ENCODE data around the gene NTM.

NTM gene

DNA sequence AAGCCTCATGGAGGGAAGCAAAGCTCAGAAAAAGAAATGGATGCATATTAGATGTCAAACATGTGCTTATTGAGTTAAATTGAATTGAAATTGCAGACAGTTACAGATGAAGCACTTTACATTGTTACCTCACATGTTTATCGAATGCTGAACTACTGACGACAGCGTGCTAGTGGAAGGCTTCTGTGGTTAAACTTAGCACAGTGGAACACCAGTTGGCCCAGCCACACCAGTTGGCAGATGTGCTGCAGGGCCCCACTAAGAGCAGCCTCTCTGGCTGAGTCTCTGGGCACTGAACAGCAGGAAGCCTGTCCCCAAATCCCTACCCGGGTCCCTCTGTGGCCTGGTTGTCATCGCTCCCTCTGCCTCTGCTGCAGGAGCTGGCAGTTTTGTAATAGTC is 242.1 kb downstream of the NTM start:
- no peak overlapping the region for H3K27ac ChIP-seq (ENCODE audit: low read depth, low read length)
- no peaks in the 10 kb centered on the region for H3K79me1 ChIP-seq (ENCODE audit: low read length)
- H3K27me3 ChIP-seq (ENCODE audit: insufficient read depth, low read length, poor library complexity), result no peaks in the 10 kb centered on the region
- H3K4me3 ChIP-seq (ENCODE audit: low read length), result no peak overlapping the region
- no peak overlapping the region for H3K9ac ChIP-seq (ENCODE audit: low read length)
- H4K5ac ChIP-seq (ENCODE audit: low read length), result no peak overlapping the region
- no peak for DNase-seq
- WGBS (ENCODE audit: extremely low coverage, insufficient coverage, low lambda C conversion rate), result no CpG with 5 or more reads among the region's 5 CpGs
- H3K36me3 ChIP-seq (ENCODE audit: control insufficient read depth, insufficient read depth, low read length), result no peaks in the 10 kb centered on the region
- H3K4me1 ChIP-seq (ENCODE audit: control insufficient read depth, low read depth, low read length), result peaks cover 4% of the 10 kb centered on the region
- no peak overlapping the region for H3K56ac ChIP-seq (ENCODE audit: low read length)
- no peak overlapping the region for H2AK5ac ChIP-seq (ENCODE audit: low read length)
- no peak overlapping the region for H3K18ac ChIP-seq (ENCODE audit: low read length)
- no peak overlapping the region for H3K4me2 ChIP-seq (ENCODE audit: low read length)
- H3K79me2 ChIP-seq (ENCODE audit: control insufficient read depth, insufficient read depth, low read length), result no peaks in the 10 kb centered on the region
- no peak overlapping the region for H2BK15ac ChIP-seq (replicated peaks; ENCODE audit: low read depth)
- no peak overlapping the region for H2BK5ac ChIP-seq (ENCODE audit: low read length)
- no peak overlapping the region for H2BK120ac ChIP-seq (ENCODE audit: low read depth, low read length)
- no peak overlapping the region for H4K8ac ChIP-seq (ENCODE audit: low read depth, low read length)
- H3K4ac ChIP-seq (ENCODE audit: low read depth, low read length), result no peak overlapping the region
- no peak overlapping the region for H3K23ac ChIP-seq (ENCODE audit: low read length)

DNA sequence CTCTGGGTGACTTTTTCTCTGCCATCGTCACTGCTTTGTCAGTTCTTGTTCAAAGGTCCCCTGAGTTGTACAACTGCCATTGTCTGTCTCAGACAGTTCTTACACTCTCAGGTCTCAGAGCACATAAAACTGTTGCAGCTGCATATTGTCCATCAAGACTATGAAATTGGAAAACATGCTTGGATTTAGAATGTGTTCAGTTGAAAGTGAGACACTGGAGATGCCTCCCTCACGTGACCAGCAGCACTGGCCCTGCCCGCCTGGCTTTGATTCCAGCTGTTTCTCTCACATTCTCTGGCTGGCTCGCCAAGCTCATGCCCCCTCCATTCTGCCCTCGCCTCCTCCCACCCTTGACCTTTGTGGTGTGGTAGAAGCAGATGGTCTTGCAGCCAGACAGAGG is 244.2 kb downstream of the NTM start:
- no peak overlapping the region for H4K5ac ChIP-seq (ENCODE audit: low read length)
- H3K27ac ChIP-seq (ENCODE audit: low read depth, low read length), result no peak overlapping the region
- no peak overlapping the region for H3K56ac ChIP-seq (ENCODE audit: low read length)
- H3K36me3 ChIP-seq (ENCODE audit: control insufficient read depth, insufficient read depth, low read length), result no peaks in the 10 kb centered on the region
- H3K79me2 ChIP-seq (ENCODE audit: control insufficient read depth, insufficient read depth, low read length), result no peaks in the 10 kb centered on the region
- H3K23ac ChIP-seq (ENCODE audit: low read length), result no peak overlapping the region
- no CpG with 5 or more reads among the region's 5 CpGs for WGBS (ENCODE audit: extremely low coverage, insufficient coverage, low lambda C conversion rate)
- H2BK15ac ChIP-seq (replicated peaks; ENCODE audit: low read depth), result no peak overlapping the region
- no peaks in the 10 kb centered on the region for H3K79me1 ChIP-seq (ENCODE audit: low read length)
- no peak overlapping the region for H3K4me3 ChIP-seq (ENCODE audit: low read length)
- H2BK5ac ChIP-seq (ENCODE audit: low read length), result no peak overlapping the region
- peaks cover 4% of the 10 kb centered on the region for H3K4me1 ChIP-seq (ENCODE audit: control insufficient read depth, low read depth, low read length)
- no peak overlapping the region for H3K4me2 ChIP-seq (ENCODE audit: low read length)
- no peak overlapping the region for H3K9ac ChIP-seq (ENCODE audit: low read length)
- no peak for DNase-seq
- H3K18ac ChIP-seq (ENCODE audit: low read length), result no peak overlapping the region
- H3K4ac ChIP-seq (ENCODE audit: low read depth, low read length), result no peak overlapping the region
- H4K8ac ChIP-seq (ENCODE audit: low read depth, low read length), result no peak overlapping the region
- H2AK5ac ChIP-seq (ENCODE audit: low read length), result no peak overlapping the region
- no peak overlapping the region for H2BK120ac ChIP-seq (ENCODE audit: low read depth, low read length)
- H3K27me3 ChIP-seq (ENCODE audit: insufficient read depth, low read length, poor library complexity), result no peaks in the 10 kb centered on the region

DNA sequence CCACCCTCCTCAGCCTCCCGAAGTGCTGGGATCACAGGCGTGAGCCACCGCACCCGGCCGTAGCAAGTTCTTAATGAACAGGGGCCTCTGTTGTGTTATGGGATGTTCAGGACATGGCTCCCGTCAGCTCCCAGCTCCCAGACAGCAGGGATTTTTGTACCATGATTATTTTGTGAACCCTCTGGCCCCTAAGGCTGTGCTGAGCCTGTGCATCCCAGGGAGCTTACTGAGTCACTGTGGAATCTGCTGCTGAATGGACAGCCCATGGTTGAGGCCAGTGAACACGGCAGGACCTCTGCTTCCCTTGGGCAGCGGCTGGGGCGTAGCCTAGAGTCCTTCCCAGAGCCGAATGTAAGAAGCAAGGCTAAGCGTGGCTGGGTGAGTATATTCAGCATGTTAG is 245.2 kb downstream of the NTM start:
- Histone ChIP-seq H3K27ac (ENCODE audit: low read depth, low read length) (no peak overlapping the region), H3K4me1 (ENCODE audit: control insufficient read depth, low read depth, low read length) (peaks cover 4% of the 10 kb centered on the region), H3K56ac (ENCODE audit: low read length) (no peak overlapping the region), H3K36me3 (ENCODE audit: control insufficient read depth, insufficient read depth, low read length) (no peaks in the 10 kb centered on the region), H2BK5ac (ENCODE audit: low read length) (no peak overlapping the region), H3K18ac (ENCODE audit: low read length) (no peak overlapping the region), H3K4me3 (ENCODE audit: low read length) (no peak overlapping the region), H3K79me1 (ENCODE audit: low read length) (no peaks in the 10 kb centered on the region), H4K8ac (ENCODE audit: low read depth, low read length) (no peak overlapping the region), H4K5ac (ENCODE audit: low read length) (no peak overlapping the region), H3K4ac (ENCODE audit: low read depth, low read length) (no peak overlapping the region), H3K79me2 (ENCODE audit: control insufficient read depth, insufficient read depth, low read length) (no peaks in the 10 kb centered on the region), H2AK5ac (ENCODE audit: low read length) (no peak overlapping the region), H2BK15ac (replicated peaks; ENCODE audit: low read depth) (no peak overlapping the region), H3K9ac (ENCODE audit: low read length) (no peak overlapping the region), H3K4me2 (ENCODE audit: low read length) (no peak overlapping the region), H2BK120ac (ENCODE audit: low read depth, low read length) (no peak overlapping the region), H3K27me3 (ENCODE audit: insufficient read depth, low read length, poor library complexity) (no peaks in the 10 kb centered on the region), H3K23ac (ENCODE audit: low read length) (no peak overlapping the region)
- no CpG with 5 or more reads among the region's 11 CpGs for whole genome bisulfite sequencing (ENCODE audit: extremely low coverage, insufficient coverage, low lambda C conversion rate)
- DNase-seq, result no peak

DNA sequence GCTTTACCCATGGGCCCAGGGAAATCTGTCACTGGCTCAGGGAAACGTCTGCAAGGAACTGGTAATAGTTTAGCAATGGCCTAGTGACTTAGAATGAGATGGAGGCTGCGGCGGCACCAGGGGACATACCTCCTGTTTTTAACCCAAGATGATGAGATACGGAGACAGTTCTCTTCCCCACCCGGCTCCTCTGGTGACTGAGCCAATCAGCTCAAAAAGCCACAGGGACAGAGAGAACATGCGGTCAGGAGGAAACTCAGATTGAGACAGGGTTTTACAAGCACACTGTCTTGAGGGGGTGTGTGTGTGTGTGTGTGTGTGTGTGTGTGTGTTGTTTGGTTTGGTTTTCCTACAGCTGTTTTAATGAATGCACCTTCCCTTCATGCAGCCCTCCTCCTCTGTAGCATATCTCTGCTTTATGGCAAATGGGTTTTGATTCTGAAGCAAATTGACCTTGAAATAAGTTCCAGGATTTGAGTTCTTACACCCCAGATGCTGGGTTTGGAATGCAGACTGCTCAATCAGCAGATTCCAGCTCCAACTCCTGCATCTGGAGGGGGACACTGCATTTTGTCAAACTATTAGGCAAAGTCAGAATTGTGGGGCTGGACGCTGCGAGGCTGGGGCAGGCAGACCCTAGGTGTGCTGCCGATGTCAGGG is 246.2 kb downstream of the NTM start:
- H3K27ac ChIP-seq (ENCODE audit: low read depth, low read length), result no peak overlapping the region

DNA sequence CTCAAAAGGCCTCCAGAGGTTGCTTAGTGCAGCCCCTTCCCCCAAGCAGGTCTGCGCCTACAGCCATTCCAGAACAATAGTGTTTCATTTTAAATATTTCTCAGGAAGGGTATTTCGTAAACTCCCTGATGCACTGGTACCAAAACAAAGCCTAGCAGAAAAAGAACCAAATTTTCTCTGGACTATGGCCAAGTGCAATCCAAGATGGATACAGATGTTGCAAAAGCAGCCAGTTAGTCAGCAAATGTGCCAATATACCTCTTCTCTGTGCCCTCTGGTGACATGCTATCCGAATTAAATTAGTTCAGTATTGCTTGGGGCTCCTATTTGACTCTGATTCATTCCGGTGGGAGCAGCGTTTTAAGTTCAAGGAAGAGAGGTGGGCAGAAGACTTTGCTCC is 247.8 kb downstream of the NTM start:
- Histone ChIP-seq H3K36me3 (ENCODE audit: control insufficient read depth, insufficient read depth, low read length) (no peaks in the 10 kb centered on the region), H3K9ac (ENCODE audit: low read length) (no peak overlapping the region)

More for the DNA sequence above, 246.2 kb downstream of the NTM start:
- Histone ChIP-seq H2AK5ac (ENCODE audit: low read length) (no peak overlapping the region), H3K79me2 (ENCODE audit: control insufficient read depth, insufficient read depth, low read length) (no peaks in the 10 kb centered on the region), H3K4ac (ENCODE audit: low read depth, low read length) (no peak overlapping the region), H3K4me1 (ENCODE audit: control insufficient read depth, low read depth, low read length) (peaks cover 4% of the 10 kb centered on the region), H4K5ac (ENCODE audit: low read length) (no peak overlapping the region), H3K36me3 (ENCODE audit: control insufficient read depth, insufficient read depth, low read length) (no peaks in the 10 kb centered on the region), H2BK120ac (ENCODE audit: low read depth, low read length) (no peak overlapping the region), H3K4me2 (ENCODE audit: low read length) (no peak overlapping the region), H3K18ac (ENCODE audit: low read length) (no peak overlapping the region), H3K56ac (ENCODE audit: low read length) (no peak overlapping the region), H2BK5ac (ENCODE audit: low read length) (no peak overlapping the region), H3K4me3 (ENCODE audit: low read length) (no peak overlapping the region), H3K9ac (ENCODE audit: low read length) (no peak overlapping the region), H3K27me3 (ENCODE audit: insufficient read depth, low read length, poor library complexity) (no peaks in the 10 kb centered on the region), H4K8ac (ENCODE audit: low read depth, low read length) (no peak overlapping the region), H2BK15ac (replicated peaks; ENCODE audit: low read depth) (no peak overlapping the region), H3K23ac (ENCODE audit: low read length) (peak overlapping the region; percentile 53), H3K79me1 (ENCODE audit: low read length) (no peaks in the 10 kb centered on the region)
- WGBS (ENCODE audit: extremely low coverage, insufficient coverage, low lambda C conversion rate), result no CpG with 5 or more reads among the region's 9 CpGs
- peak; percentile 55 for DNase-seq

DNA sequence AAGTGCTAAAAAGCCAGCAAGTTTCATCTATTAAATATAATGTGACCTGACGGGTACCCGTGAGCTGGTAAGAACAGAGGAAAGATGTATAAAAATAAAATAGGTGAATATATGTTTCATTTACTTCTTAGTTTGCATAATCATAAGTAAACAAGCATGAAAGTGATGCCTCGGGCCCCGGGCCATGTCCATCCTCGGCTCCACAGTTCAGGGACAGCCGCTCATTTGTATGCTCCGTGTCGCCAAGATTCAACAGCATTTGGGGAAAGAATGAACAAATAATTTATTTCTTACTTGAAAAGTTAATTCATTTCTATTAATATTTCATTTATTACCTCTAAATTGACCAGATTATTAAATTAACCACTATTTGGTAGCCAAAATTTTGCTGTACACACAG is 251.8 kb downstream of the NTM start:
- Histone ChIP-seq H3K56ac (ENCODE audit: low read length) (no peak overlapping the region), H4K8ac (ENCODE audit: low read depth, low read length) (no peak overlapping the region), H3K4me1 (ENCODE audit: control insufficient read depth, low read depth, low read length) (no peaks in the 10 kb centered on the region), H2BK5ac (ENCODE audit: low read length) (no peak overlapping the region), H3K27ac (ENCODE audit: low read depth, low read length) (no peak overlapping the region), H3K18ac (ENCODE audit: low read length) (no peak overlapping the region), H3K36me3 (ENCODE audit: control insufficient read depth, insufficient read depth, low read length) (no peaks in the 10 kb centered on the region), H3K4ac (ENCODE audit: low read depth, low read length) (no peak overlapping the region), H2BK15ac (replicated peaks; ENCODE audit: low read depth) (no peak overlapping the region), H3K27me3 (ENCODE audit: insufficient read depth, low read length, poor library complexity) (no peaks in the 10 kb centered on the region), H3K4me2 (ENCODE audit: low read length) (no peak overlapping the region), H3K9ac (ENCODE audit: low read length) (no peak overlapping the region), H3K4me3 (ENCODE audit: low read length) (no peak overlapping the region), H3K23ac (ENCODE audit: low read length) (no peak overlapping the region), H3K79me1 (ENCODE audit: low read length) (no peaks in the 10 kb centered on the region), H2AK5ac (ENCODE audit: low read length) (no peak overlapping the region), H3K79me2 (ENCODE audit: control insufficient read depth, insufficient read depth, low read length) (no peaks in the 10 kb centered on the region), H2BK120ac (ENCODE audit: low read depth, low read length) (no peak overlapping the region), H4K5ac (ENCODE audit: low read length) (no peak overlapping the region)
- WGBS (ENCODE audit: extremely low coverage, insufficient coverage, low lambda C conversion rate), result no CpG with 5 or more reads among the region's 8 CpGs
- no peak for DNase-seq

More for the DNA sequence above, 247.8 kb downstream of the NTM start:
- Histone ChIP-seq H2AK5ac (ENCODE audit: low read length) (no peak overlapping the region), H4K5ac (ENCODE audit: low read length) (no peak overlapping the region), H3K18ac (ENCODE audit: low read length) (no peak overlapping the region), H3K79me2 (ENCODE audit: control insufficient read depth, insufficient read depth, low read length) (no peaks in the 10 kb centered on the region), H2BK5ac (ENCODE audit: low read length) (no peak overlapping the region), H3K56ac (ENCODE audit: low read length) (no peak overlapping the region), H3K27me3 (ENCODE audit: insufficient read depth, low read length, poor library complexity) (no peaks in the 10 kb centered on the region), H3K27ac (ENCODE audit: low read depth, low read length) (no peak overlapping the region), H2BK120ac (ENCODE audit: low read depth, low read length) (no peak overlapping the region), H3K4me2 (ENCODE audit: low read length) (no peak overlapping the region), H3K4me3 (ENCODE audit: low read length) (no peak overlapping the region), H3K23ac (ENCODE audit: low read length) (no peak overlapping the region), H3K79me1 (ENCODE audit: low read length) (no peaks in the 10 kb centered on the region), H4K8ac (ENCODE audit: low read depth, low read length) (no peak overlapping the region), H3K4me1 (ENCODE audit: control insufficient read depth, low read depth, low read length) (peaks cover 4% of the 10 kb centered on the region), H3K4ac (ENCODE audit: low read depth, low read length) (no peak overlapping the region), H2BK15ac (replicated peaks; ENCODE audit: low read depth) (no peak overlapping the region)
- no CpG with 5 or more reads among the region's 5 CpGs for WGBS (ENCODE audit: extremely low coverage, insufficient coverage, low lambda C conversion rate)
- DNase-seq, result no peak

Data from mesendoderm (in vitro differentiated cells).